Measurements from ENCODE around the gene GLOD4.

The GLOD4 gene

DNA sequence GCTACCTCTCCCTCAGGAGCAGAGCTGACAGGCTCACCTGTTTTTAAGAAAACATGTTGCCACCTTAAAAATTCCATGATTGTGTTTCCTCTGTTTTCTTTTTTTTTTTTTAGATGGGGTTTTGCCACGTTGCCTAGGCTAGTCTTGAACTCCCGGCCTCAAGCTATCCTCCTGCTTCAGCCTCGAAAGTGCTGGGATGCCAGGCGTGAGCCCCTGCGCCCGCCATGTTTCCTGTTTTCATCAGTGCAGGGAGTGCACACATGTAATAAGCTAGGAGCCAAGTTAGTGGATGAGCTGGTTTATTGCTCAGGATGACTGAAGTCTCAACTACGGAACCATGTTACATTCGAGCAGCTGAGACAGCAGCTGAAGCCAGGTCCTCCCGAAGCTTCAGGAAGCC, 13.6 kb upstream of the GLOD4 start:
- H3K9me3 ChIP-seq (replicated peaks; ENCODE audit: insufficient read depth, low read length): no peaks in the 10 kb centered on the region
- H3K27ac ChIP-seq (ENCODE audit: low read length): no peak overlapping the region
- H3K79me2 ChIP-seq (ENCODE audit: low read length): no peaks in the 10 kb centered on the region
- no peak overlapping the region for H3K9ac ChIP-seq (ENCODE audit: low read length)
- no peak overlapping the region for H3K4me3 ChIP-seq (ENCODE audit: low read length)
- H3K36me3 ChIP-seq (replicated peaks; ENCODE audit: insufficient read depth, low read length): peaks cover 9% of the 10 kb centered on the region; the same call in 1 of the 2 replicates
- H3K9me2 ChIP-seq (replicated peaks; ENCODE audit: insufficient read depth, low read length): no peaks in the 10 kb centered on the region
- no peak overlapping the region for H2AFZ ChIP-seq (ENCODE audit: low read length)
- peaks cover 38% of the 10 kb centered on the region for H3K27me3 ChIP-seq (replicated peaks; ENCODE audit: insufficient read depth, low read length)
- TF ChIP-seq EZH2 (optimal IDR thresholded peaks at IDR 0.05; ENCODE audit: low read depth, low read length): no peak
- TF ChIP-seq, protein P1, sequence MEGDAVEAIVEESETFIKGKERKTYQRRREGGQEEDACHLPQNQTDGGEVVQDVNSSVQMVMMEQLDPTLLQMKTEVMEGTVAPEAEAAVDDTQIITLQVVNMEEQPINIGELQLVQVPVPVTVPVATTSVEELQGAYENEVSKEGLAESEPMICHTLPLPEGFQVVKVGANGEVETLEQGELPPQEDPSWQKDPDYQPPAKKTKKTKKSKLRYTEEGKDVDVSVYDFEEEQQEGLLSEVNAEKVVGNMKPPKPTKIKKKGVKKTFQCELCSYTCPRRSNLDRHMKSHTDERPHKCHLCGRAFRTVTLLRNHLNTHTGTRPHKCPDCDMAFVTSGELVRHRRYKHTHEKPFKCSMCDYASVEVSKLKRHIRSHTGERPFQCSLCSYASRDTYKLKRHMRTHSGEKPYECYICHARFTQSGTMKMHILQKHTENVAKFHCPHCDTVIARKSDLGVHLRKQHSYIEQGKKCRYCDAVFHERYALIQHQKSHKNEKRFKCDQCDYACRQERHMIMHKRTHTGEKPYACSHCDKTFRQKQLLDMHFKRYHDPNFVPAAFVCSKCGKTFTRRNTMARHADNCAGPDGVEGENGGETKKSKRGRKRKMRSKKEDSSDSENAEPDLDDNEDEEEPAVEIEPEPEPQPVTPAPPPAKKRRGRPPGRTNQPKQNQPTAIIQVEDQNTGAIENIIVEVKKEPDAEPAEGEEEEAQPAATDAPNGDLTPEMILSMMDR (IDR thresholded peaks at IDR 0.05; ENCODE audit: low read length): no peak
- no peak for TF ChIP-seq EZH2phosphoT487 (IDR thresholded peaks at IDR 0.05; ENCODE audit: low read length)
- no peaks in the 10 kb centered on the region for H3F3A ChIP-seq (ENCODE audit: insufficient read depth, low read length)
- H3K4me2 ChIP-seq (ENCODE audit: low read depth, low read length): no peak overlapping the region
- H4K20me1 ChIP-seq (ENCODE audit: insufficient read depth, low read length): no peaks in the 10 kb centered on the region
- H3K4me1 ChIP-seq (ENCODE audit: low read length): no peaks in the 10 kb centered on the region
- no peak for DNase-seq

DNA sequence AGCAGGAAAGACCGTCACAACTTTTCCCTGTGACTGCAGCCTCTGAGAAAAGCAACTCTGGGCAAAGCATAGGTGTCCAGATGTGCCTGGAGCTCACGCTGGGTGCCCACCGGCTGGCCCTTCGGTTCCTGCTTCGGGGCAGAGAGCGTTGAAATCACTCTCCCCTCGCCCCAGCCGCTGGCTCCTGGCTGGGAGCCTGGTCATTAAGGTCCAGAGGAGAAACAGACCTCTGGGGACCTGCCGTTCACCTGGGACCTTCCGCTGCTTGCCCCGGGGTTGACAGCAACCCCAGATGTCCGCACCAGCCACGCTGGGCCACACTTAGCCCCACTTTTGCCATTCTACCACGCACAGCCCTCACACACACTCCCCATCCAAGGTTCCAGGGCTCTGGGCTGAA, 13.2 kb upstream of the GLOD4 start:
- H3K4me2 ChIP-seq (ENCODE audit: low read depth, low read length): no peak overlapping the region
- no peaks in the 10 kb centered on the region for H3K4me1 ChIP-seq (ENCODE audit: low read length)
- H4K20me1 ChIP-seq (ENCODE audit: insufficient read depth, low read length): no peaks in the 10 kb centered on the region
- peaks cover 9% of the 10 kb centered on the region; the same call in 1 of the 2 replicates for H3K36me3 ChIP-seq (replicated peaks; ENCODE audit: insufficient read depth, low read length)
- DNase-seq: no peak
- no peaks in the 10 kb centered on the region for H3K9me3 ChIP-seq (replicated peaks; ENCODE audit: insufficient read depth, low read length)
- peaks cover 34% of the 10 kb centered on the region for H3K27me3 ChIP-seq (replicated peaks; ENCODE audit: insufficient read depth, low read length)
- no peak overlapping the region for H3K27ac ChIP-seq (ENCODE audit: low read length)
- no peak overlapping the region for H3K9ac ChIP-seq (ENCODE audit: low read length)
- no peak overlapping the region for H2AFZ ChIP-seq (ENCODE audit: low read length)
- no peaks in the 10 kb centered on the region for H3K9me2 ChIP-seq (replicated peaks; ENCODE audit: insufficient read depth, low read length)
- TF ChIP-seq EZH2 (optimal IDR thresholded peaks at IDR 0.05; ENCODE audit: low read depth, low read length): no peak
- TF ChIP-seq EZH2phosphoT487 (IDR thresholded peaks at IDR 0.05; ENCODE audit: low read length): no peak
- TF ChIP-seq, protein P1 (IDR thresholded peaks at IDR 0.05; ENCODE audit: low read length): no peak
- no peaks in the 10 kb centered on the region for H3K79me2 ChIP-seq (ENCODE audit: low read length)
- no peak overlapping the region for H3K4me3 ChIP-seq (ENCODE audit: low read length)
- no peaks in the 10 kb centered on the region for H3F3A ChIP-seq (ENCODE audit: insufficient read depth, low read length)

DNA sequence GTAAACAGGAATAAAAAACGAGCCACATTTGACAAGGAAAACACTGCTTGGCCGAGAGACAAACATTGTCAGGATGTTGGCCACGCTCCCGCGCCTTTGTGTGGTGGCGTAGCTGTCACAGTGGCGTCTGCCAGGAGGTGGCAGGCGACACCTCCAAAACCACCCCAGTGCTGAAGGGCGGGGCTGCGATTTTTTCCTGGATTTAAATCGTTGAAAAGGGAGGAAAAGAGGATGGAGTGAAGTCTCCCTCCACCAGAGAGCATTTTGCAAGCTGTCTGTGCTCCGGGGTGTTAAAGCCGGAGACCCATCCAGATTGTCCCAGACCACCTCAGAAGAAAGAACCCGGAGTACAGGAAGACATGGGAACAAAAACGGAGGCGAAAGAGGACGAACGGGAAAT, 12.8 kb upstream of the GLOD4 start:
- Histone ChIP-seq H3F3A (ENCODE audit: insufficient read depth, low read length) (no peaks in the 10 kb centered on the region), H3K9ac (ENCODE audit: low read length) (no peak overlapping the region), H4K20me1 (ENCODE audit: insufficient read depth, low read length) (no peaks in the 10 kb centered on the region), H2AFZ (ENCODE audit: low read length) (no peak overlapping the region), H3K36me3 (replicated peaks; ENCODE audit: insufficient read depth, low read length) (peaks cover 9% of the 10 kb centered on the region; the same call in 1 of the 2 replicates), H3K79me2 (ENCODE audit: low read length) (no peaks in the 10 kb centered on the region), H3K4me3 (ENCODE audit: low read length) (no peak overlapping the region), H3K4me1 (ENCODE audit: low read length) (no peaks in the 10 kb centered on the region), H3K27me3 (replicated peaks; ENCODE audit: insufficient read depth, low read length) (peaks cover 30% of the 10 kb centered on the region), H3K4me2 (ENCODE audit: low read depth, low read length) (no peak overlapping the region), H3K27ac (ENCODE audit: low read length) (no peak overlapping the region), H3K9me3 (replicated peaks; ENCODE audit: insufficient read depth, low read length) (no peaks in the 10 kb centered on the region), H3K9me2 (replicated peaks; ENCODE audit: insufficient read depth, low read length) (no peaks in the 10 kb centered on the region)
- peak; percentile 42 for DNase-seq
- TF ChIP-seq, protein P1 (IDR thresholded peaks at IDR 0.05; ENCODE audit: low read length): peak; percentile 69
- TF ChIP-seq EZH2 (optimal IDR thresholded peaks at IDR 0.05; ENCODE audit: low read depth, low read length): no peak
